Superior temporal gyrus (tissue), 1 donor: ENCODE data around the gene ERICH4.
"Not testable (repeated sequence)": the region's sequence is repeated elsewhere in the genome, so short reads cannot be mapped to it uniquely, and the experiment has no call there.

Experiments used
- DNase-seq: peaks from one replicate; pipeline ENCODE4 v3.0.0-alpha.2; 2016; ENCODE audit errors: extremely low spot score

ERICH4 gene

DNA sequence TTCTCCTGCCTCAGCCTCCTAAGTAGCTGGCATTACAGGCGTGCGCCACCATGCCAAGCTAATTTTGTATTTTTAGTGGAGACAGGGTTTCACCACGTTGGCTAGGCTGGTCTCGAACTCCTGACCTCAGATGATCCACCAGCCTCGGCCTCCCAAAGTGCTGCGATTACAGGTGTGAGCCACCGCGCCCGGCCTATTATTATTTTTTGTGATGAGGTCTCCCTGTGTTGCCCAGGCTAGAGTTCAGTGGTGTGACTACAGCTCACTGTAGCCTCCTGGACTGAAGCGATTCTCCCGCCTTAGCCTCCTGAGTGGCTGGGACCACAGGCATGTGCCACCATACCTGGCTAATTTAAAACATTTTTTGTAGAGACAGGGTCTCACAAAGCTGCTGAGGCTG is 7.6 kb upstream of the ERICH4 start:
- DNase-seq = not testable (repeated sequence)

DNA sequence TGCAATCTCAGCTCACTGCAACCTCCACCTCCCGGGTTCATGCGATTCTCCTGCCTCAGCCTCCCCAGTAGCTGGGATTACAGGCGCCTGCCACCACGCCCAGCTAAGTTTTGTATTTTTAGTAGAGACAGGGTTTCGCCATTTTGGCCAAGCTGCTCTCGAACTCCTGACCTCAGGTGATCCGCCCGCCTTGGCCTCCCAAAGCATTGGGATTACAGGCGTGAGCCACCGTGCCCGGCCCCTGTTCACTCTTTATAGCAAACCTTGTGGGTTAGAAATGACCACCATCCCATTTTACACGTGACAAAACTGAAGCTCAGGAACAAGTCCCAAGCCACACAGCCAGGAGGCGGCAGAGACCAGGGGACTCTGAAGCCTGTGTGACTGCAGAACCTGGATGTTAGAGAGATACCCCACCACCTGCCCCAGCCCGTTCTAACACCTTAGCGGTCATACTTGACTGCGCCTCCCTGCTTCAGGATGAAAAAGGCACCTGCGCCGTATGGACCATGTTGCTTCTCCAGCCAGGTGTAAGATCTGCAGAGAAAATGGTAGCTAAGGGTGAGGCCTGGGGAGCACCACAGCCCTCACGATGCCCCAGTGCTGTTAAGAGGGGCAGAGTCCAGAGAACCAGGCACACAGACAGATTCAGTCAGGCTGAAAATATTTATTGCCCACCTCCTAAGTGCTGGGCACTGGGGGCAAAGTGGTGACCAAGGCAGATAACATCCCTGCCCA is 6.9 kb upstream of the ERICH4 start:
- DNase-seq = no peak

DNA sequence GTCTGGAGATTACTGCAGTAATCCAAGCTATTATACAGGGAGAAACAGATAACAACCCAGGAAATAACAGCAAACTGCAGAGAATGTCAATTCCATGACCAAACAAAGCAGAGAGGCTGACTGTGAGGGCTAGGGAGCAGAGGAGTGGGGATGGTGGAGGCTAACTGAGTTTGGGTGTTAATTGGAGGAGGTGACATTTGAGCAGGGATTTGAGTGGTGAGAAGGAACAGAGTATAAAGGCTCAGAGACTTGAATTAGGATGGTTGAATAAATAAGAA is 6.3 kb upstream of the ERICH4 start:
- no peak for DNase-seq

DNA sequence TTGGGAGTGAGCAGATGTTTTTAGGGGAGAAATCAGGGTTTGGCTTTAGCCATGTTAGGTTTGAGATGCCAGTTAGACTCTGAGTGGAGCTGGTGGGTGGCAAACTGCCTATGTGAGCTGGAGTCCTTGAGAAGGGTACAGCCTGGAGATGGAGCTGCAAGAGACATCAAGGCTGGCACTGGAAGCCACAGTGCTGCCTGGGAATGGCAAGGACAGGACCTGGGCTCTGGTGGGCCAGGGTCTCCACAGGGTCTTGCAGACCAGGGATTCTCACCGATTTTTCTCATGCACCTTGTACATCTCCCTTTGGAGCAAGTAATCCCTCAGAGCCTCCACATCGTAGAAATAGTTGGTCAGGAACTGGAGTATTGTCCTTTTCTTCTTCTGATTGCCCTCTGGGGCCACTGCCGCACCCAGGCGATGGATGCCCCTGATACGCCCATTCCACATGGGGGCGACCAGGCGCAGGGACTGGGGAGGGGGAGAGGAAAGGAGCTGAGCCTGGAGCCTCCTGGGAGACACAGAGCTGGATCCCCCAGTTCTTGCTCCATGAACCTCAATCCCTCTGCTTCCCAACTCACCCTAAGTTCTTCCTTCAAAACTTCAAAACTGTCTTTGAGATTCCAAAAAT is 4.9 kb upstream of the ERICH4 start:
- DNase-seq = no peak

DNA sequence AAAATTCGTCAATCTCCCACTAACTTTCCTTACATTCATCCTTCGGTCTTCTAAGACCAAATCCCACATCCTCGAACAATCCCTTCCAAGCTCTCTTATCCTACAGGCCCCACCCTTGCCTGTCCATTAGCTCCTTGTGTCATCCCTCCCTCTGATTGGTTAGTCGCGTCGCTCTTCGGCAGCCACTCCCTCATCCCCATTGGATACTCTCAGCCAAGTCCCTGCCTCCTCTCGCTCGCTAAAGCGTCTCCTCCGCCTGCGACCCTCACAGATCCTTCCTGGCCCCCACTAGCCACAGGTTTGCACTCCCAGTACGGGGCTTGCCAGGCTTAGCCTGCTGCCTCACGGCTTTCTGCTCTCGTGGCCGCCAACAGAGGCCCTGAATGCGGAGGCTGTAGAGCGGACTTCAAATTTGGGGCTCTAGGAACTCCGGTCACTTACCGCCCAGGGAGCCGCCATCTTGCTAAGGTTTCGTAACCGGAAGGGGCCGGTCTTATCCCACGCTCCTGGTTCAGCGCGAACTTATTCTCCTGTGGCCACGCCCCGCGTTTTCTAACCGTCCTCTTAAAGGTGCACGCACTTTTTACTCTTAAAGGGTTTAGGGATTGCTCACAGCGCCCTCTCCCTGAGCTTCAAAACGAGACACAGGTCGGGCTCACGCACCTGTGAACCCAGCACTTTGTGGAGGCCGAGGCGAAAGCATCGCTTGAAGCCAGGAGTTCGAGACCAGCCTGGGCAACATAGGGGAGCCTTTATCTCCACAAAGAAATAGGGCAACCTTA is 3.3 kb upstream of the ERICH4 start, which contains the start of gene DMAC2:
DMAC2 (minus strand) TSS at position 472 of the 782 bp plus-strand sequence; CDS start at position 459, 13 bp downstream.
- peak; percentile 98 for DNase-seq

DNA sequence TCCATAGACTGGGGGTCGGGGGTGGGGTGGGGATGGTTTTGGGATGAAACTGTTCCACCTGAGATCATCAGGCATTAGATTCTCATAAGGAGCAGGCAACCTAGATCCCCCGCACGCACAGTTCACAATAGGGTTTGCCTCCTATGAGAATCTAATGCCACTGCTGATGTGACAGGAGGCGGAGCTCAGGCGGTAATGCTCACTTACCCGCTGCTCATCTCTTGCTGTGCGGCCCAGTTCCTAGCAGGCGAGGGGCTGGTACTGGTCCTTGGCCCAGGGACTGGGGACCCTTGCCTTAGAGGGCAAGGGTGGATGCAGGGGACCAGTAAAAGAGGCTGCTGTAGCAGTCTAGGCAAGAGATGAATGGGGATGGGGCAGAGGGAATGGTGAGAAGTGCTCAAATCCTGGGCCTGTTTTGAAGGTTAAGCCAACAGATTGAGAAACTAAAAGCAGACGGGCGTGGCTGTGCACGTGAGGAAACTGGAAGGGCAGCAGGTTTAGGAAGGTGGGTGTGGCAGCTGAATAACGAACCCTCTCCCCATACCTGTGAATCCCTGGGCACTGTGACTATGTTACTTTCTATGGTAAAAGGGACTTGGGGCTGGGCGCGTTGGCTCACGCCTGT is 1.5 kb upstream of the ERICH4 start:
- DNase-seq = no peak

DNA sequence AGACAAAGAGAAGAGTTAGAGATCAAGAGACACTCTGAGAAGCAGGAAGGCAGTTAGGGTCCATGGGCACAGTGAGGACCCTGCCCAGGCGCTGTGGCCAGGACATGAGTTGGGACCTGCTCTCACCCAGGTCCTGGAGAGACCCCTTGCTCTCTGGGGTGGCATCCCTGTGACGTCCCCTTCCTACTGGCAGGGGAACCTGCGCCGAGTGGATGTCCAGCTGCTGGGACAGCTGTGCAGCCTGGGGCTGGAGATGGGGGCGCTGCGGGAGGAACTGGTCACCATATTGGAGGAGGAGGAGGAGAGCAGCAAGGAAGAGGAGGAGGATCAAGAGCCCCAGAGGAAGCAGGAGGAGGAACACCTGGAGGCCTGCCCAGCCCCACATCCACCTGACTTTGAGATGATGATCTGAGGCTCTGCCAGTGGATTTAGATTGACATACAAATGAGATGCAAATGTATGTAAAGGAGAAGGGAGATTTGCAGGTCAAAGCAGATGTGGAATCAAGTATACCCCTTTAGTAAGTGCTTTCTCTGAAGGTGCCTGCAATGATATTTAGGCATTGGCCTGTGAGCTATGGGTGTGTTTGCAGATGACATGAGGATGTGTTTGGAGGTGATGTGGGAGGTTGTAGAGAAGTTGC is 978 bp downstream of the ERICH4 start:
- no peak for DNase-seq

DNA sequence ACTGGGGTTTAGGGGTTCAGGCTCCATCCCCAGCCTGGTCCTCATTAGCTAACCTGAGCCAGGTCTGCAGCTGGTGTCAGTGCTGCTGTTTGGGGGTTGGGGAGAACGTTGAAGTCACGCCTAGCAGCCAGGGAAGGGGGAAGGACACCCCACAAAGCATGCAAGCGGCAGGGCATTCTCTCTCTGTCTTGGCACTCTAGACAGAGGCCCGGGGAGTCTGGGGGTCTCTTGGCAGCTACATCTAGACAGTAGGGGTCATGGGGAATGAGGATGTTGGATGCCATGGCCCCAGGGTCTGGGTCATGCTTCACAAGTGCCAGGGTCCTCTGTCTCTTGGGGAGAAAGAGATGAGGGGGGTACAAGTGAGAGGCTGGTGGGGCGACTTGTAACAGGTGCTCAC is 2.6 kb downstream of the ERICH4 start:
- no peak for DNase-seq

DNA sequence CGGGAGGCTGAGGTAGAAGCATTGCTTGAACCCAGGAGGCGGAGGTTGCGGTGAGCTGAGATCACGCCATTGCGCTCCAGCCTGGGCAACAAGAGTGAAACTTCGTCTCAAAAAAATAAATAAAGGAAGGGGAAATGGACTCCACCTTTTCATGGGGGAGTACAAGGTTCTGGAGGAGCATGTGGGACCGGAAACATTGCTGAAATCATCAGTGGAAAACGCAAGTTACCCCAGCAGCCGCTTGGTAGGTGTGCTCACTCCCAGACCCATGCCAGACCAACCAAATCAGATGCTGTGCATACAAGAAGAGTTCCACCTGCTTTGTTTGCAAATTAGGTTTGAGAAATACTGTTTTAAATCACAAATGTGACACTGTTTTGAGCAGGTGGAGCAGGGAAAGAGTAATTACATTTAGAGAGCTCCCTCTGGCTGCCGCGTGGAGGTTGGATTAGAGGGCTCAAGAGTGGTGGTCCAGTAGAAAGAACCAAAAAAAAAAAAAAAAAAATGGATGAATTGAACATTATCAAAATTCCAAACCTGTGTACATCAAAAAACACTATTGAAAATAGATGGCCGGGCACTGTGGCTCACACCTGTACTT is 4.9 kb downstream of the ERICH4 start:
- DNase-seq = no peak

DNA sequence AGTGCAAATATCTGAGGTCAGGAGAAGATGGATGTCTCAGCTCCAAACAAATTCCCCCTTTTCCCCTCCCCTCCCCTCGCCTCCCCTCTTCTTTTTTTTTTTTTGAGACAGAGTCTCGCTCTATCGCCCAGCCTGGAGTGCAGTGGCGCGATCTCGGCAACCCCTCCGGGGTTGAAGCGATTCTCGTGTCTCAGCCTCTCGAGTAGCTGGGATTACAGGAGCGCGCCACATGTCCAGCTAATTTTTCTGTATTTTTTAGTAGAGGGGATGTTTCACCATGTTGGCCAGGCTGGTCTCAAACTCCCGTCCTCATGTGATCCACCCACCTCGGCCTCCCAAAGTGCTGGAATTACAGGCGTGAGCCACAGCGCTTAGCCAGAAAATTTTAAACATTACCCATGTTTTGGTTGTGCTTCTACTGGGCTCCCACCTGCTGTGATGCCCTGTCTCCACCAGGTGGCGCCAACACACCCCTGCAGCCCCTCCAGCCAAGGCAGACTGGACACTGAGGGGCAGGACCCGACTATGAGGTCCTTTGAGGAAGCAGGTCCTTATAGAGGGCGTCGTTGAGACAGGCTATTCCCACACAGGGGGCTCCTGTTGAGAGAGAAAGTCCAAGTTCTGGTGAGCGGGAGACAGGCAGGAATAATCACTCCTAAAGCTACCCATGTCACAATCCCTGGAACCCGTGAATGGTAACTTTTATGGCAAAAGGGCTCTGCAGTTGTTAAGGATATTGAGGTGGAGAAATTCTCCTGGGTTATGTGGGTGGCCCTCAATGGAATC is 6.3 kb downstream of the ERICH4 start:
- peak; percentile 68 for DNase-seq

DNA sequence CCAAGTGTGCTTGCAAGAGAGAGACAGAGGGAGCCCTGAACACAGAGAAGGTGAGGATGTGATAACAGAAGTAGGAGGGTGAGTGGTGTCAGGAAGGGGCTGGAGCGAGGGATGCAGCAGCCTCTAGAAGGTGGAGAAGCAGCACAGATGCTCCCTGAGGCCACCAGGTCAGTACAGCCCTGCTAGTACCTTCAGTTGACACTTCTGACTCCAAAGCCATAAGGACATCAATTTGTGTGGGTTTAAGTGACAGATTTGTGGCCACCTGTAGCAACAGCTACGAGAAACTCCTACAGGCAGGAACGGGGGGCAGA is 6.9 kb downstream of the ERICH4 start:
- DNase-seq = no peak

DNA sequence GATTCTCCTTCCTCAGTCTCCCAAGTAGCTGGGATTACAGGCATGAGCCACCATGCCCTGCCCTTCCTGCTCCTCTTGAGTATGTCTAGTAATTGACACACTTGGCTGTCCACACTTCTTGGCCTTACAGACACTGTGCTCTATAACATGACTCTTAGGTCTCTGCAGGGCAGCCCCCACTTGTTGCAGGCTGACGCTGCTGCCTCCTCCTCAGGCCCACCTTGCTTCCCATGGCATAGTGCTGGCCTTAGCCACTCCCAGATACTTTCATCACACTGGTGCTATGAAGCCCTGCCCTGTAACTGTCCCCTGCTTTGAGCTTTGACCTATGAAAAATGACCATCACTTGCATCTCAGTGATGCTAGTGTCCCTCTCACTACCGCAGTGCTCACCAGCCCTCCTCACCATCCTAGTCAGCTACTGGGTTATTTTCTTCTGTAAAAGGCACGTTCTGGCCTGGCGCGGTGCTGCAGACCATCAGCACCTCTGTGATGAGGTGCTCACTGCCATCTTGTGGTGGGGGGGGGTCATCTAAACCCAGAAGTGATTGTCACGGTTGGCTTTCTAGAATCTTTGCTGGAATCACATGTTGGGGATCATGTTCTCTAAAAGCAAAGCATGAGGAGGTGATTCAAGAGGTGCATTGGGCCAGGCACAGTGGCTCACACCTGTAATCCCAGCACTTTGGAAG is 9.8 kb downstream of the ERICH4 start:
- no peak for DNase-seq

DNA sequence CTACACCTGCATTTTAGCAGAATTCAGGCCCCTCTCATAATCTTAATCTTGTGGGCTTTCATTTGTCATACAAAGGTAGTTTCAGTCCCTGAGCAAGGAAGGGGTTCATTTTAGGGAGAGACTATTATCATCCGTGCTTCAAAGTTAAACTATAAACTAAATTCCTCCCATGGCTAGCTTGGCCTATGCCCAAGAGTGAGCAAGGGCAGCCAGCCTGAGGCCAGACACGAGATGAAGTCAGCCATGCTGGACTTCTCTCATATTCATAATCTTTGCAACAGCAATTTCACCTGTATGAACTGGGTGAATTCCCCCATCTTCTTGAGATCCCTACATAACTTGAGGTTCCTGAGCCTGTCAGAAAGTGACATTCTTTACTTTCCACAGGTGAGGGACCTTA is 13.0 kb downstream of the ERICH4 start:
- no peak for DNase-seq

DNA sequence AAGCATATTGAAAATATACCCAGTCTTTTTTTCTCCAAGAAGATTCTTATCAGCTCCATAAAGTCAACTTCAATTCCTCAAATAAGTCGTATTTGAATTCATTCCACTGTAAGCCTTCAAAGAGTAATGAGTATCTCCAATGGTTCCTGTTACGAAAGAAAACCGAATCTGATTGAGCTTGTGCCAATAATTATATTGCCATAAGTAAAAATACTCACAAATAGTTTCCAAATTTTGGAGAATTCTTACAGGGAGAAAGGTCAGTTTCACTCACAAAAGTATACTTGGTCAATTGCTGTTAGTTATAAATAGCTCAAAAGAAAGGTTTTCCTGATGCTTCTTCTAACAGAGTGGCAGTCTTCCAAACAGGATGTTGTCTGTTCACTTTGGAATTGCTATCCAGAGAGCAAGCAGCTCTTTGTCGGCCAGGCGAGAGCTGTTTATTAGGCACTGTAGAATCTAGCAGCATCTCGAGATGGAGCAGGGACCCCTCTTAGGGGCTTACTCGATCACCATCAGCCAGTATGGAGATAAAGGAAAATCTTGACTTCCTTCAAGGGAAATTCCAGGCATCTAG is 13.5 kb downstream of the ERICH4 start:
- no peak for DNase-seq

DNA sequence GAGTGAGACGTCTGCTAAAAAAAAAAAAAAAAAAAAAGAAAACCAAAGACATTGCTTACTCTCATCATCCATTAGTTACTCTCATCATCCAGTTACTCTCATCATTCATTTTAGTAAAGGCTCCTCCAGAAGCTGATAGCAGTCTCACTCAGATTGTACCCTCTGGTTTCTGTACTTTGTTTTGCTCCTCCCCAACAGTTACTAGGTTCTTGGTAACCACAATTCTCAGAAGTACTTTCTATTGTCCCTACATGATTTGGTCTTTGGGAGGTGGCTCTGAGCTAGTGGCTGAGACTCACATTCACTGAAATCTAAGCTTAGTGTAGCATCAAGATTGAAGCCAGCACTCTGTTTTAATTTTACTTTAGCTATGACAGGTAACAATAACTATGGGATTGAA is 14.3 kb downstream of the ERICH4 start:
- DNase-seq = no peak

DNA sequence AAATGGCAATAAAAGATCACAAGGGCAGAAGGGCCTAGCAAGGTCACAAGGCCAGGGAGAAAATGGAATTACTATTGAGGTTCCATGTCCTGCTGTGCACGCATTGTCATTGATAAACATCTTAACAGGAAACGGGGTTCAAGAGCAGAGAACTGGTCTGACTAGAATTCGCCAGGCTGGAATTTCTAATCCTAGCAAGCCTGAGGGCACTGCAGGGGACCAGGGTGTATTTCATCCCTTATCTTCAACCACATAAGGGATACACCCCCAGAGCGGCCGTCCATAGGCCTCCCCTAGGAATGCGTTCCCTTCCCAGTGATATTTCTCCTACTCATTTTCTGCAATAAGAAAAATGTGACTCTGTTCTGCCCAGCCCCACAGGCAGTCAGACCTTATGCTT is 19.5 kb downstream of the ERICH4 start:
- DNase-seq = no peak

DNA sequence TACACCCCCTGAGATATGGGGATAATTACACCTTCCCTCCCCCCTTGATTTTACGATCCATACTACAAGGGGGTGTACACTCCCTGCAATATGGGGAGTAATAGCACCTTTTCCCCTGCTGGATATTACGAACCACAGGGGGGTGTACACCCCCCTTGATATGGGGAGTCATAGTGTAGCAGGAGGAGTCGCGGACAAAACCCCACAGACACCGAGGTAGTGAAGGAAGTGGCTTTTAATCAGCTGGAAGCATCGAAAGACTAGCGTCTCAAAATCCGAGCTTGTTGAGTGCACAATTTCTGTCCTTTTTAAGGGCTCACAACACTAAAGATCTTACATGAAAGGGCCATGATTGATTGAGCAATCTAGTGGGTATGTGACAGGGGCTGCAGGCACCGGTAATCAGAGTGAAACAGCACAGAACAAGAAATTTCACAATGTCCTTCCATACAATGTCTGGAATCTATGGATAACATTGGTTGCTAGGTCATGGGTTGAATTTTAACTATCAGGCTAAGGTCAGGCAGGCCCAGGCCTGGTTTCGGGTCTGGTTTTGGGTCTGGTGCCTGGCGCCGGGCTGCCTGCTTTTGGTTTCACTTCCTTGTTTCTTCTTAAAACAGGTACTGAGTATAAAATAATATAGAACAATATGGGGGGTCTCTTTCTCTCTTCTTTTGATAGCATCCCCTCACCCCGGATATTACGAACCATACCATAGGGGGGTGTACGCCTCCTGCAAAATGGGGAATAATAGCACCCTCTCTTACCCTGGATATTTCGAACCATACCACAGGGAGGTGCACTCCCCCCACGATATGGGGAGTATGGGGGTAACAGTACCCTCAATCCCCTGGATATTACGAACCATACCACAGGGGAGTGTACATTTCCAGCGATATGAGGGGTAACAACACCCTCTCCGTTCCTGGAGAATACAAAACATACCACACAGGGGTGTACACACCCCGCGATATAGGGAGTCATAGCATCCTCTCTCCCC is 20.6 kb downstream of the ERICH4 start:
- not testable (repeated sequence) for DNase-seq

DNA sequence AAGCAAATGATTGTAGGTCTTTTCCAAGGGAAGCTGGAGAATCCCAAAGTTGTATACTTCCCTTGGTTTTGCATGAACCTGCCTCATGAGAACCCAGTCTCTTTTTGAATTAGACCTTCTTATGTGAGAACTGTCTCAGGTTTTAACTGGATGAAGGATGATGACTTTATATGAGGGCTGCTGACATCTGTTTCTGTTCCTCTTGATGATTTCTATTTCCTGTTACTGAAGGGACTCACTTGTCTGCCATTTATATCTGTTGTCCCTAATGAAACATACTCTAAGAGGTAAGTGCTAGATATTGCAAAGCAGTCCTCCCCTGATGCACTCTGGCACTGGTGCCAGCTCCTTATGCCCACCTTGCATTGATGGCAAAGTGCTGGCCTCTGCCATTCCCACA is 33.6 kb downstream of the ERICH4 start:
- no peak for DNase-seq

DNA sequence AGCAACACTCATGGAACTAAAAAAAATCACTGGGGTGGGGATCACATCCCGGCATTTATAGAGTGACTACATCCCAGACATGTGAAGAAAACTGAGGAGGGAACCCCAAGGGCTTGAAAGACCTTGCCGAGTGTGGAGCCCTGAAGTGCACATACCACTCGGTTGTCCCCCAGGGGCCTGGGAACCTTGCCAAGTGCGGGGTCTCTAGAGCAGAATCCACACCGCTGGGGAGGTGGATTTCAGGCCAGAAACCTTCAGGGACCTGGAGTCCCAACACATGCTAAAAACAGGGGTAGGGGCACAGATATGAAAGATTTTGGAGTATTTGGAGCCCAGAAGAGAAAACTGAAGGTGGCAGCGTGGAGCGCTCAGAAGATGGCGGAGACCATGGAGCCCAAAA is 35.2 kb downstream of the ERICH4 start:
- DNase-seq = no peak
